CD4-positive, alpha-beta T cell treated with Interleukin-17A for 4 hours (primary cell): Measurements from ENCODE around the gene LAMC3.

ENCODE experiments used
- DNase-seq: peaks from one replicate; pipeline ENCODE4 v3.0.0-alpha.2; 2020; ENCODE audit warnings: mixed read lengths

The LAMC3 gene

DNA sequence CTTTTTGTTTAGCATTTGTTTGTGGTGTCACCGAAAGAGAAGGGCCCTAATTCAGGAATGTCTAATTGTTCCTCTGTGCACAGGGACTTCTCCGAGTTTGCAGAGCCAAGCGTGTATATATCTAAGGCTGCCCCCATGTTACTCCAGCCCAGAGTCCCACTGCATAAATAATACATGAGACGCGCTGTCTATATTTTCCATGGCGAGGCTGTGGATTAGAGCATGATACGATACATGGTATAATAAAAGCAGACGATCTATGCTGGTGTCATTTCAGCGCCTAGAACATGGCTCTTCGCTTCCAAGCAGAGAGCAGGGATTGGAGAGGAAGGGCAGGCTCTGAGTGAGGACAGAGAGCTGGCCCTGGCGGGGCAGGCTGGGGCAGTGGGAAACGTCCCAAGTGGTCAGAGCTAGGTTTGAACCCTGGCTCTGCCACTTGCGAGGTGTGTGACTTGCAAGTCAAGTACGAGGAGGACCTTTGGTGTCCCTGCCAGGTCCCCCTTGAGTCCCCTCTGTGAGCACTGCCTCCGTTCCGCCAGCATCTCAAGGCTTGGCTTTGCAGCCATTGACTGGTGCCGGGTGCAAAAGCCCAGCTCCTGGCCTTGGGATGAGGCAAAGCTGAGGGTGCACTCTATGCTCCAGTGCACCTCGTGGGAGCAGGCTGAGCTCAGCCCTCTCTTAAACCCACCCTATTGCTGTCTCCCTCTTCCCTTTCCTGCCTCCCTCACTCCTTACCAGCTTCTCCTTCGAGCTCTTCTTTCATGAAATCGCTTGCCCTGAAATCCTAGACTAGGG is 29.2 kb upstream of the LAMC3 start:
- DNase-seq, result no peak

GRCh38 chr9:130980526-130980925 is 28.4 kb upstream of the LAMC3 start:
- DNase-seq, result no peak

GRCh38 chr9:130981002-130981755 is 27.8 kb upstream of the LAMC3 start:
- no peak for DNase-seq

DNA sequence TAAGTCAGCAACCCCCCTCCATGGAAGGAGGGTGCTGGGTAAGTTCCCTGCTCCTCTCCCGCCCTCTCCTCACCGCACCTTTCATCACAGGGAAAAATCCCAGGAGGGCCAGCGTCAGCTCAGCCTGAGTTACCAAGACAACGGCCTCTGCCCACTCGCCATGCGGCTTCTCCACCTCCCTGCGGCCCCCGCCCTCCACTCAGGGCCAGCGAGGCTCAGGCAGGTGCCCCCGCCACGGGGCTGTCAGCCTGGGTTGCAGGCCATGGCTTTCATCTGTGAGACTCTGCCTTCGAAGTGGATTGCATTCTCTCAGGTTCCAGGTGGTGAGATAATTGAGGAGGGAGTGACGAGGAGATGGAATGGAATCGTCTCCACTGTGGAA is 27.2 kb upstream of the LAMC3 start:
- no peak for DNase-seq

DNA sequence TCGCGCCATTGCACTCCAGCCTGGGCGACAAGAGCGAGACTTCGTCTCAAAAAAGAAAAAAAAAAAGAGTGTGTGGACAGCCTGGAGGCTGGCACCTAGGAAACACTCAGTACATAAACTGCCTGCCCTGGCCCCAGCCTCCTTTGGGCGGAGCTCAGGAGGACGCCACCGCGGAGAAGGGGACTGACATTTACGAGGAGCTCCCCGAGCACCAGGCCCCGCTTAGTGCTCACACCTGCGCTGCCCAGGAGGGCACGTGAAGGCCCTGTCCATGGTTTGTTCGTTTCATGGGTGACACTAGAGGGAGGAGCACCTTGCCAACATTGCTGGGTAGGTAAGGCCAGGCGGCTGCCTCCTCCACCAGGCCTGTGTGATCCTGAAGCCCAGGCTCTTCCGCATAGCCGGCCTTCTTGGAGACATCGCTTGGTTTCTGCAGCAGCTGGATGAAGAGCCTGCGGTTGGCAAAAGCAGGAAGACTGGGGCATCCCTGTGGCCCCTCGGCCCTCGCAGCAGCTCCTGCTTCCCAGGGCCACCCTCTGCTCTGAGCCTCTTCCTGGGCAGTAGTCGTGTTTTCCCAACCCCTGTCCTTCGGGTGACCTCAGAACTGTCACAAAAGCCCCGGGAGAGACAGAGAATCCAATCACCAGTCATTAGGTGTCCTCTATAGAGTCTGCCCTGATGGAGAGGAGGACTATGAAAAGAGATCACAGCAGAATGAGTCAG is 26.2 kb upstream of the LAMC3 start:
- DNase-seq, result no peak

- DNase-seq, result no peak
Measured at GRCh38 chr9:130983359-130983670, 25.7 kb upstream of the LAMC3 start.

- no peak for DNase-seq
Measured at GRCh38 chr9:130983970-130984369, 25.0 kb upstream of the LAMC3 start.

DNA sequence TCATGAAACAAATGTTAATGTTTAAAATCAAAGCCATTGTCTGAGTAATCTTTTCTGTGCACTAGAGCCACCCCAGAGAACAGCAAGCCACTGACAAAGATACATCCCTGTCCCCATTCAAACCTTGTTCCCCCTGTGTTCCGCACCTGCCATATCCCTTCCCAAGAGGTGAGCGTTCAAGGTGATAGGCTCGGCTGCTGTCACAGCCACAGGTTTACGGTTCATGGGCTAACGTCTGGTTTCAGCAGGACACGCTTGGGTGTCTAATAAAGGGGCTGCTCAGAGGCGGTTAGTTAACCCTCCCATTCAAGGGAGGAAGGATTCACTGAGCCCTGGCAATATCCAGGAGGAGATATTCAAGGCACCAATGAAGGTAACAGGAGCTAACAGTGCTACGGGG is 24.5 kb upstream of the LAMC3 start:
- no peak for DNase-seq

DNA sequence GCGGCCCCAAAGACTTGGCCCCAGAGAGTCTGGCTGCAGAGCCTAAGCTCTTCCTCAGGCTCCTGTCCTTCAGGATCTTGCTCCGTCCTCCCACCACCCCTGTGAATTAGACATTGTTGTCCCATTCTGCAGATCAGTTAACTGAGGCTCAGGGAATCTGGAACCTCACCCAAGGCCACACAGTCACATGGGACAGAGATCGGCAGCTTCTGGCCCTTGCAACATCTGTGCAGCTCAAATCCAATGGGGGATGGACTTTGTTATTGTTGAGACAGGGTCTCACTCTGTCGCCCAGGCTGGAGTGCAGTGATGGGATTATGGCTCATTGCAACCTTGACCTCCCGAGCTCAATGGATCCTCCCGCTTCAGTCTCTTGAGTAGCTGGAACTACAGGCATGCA is 23.9 kb upstream of the LAMC3 start:
- no peak for DNase-seq

DNA sequence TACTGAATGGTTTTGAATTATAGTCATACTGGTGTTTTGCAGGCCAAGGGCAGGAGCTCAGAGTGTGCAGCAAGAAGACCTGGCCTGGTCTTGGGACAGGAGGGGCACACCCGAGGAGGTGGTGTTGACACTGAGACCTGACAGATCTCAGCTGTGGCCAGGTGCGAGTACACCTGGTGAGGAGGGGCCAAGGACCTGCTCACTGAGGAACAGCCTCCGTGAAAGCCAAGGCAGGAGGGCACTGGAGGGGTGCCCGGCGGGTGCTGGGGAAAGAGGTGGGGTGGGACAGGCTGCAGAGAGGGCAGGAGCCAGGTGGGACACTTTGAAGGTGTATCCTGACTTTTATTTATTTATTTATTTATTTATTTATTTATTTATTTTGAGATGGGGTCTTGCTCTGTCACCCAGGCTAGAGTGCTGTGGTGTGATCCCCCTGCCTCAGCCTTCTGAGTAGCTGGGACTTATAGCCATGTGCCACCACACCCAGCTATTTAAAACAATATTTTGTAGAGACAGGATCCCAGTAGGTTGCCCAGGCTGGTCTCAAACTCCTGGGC is 23.3 kb upstream of the LAMC3 start:
- no peak for DNase-seq

- no peak for DNase-seq
Measured at GRCh38 chr9:130986356-130986965, 22.5 kb upstream of the LAMC3 start.

DNA sequence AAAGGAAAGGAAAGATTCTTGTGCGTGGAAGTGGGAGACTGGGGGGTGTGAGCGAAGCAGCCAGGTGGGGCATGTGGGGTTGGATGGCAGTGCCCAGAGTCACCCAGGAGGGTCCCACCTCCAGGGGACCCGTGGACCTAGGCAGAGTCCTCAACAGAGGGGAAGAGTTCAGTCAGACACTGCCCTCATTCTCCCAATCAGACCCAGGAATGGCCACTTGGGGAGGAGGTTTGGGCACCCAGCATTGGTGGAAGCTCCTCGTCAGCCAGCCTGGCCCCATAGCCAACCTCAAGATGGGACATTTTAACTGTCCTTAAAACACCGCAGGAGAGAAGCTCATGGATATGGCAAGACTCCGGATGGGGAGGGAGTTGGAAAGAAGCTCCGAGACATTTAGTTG is 21.9 kb upstream of the LAMC3 start:
- DNase-seq, result no peak

DNA sequence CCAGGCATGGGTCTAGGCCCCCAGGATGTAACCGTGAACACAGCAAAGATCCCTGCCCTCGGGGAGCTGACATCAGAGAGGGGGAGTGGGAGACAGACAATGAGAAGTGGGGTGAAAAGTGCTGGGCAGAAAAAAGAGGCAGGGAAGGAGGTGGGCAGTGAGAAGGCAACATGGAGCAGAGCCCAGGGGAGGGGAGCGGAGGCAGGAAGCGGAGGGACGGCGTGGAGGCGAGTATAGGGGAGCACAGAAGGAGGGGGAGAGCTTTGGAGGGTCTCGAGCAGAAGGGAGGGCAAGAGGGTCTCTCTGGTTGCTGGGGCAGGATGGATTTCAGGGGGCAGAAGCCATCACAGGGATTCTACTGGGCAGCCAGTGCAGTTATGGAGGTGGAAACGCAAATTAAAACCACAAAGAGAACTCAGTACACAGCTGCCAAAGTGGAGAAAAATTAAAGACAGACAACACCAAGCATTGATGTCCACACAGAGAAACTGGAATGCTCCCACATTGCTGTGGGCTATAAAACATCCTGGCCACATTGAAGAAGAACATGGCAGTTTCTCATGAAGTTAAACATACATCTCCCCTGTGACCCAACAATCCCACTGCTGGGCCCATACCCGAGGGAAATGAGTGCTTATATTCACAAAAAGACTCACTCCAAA is 21.1 kb upstream of the LAMC3 start:
- no peak for DNase-seq

DNA sequence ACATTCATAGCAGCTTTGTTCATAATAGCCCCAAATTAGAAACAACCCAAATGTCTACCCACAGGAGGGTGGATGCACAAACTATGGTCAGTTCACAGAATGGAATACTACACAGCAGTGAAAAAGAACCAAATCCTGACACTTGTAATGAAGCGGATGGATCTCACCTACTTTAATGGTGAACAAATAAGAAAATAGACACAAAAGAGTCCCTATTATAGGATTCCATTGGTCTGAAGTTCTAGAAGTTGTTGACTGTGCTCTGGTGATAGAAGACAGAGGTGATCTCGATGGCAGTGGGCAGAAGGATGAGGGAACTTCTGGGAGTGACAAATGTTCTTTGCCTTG is 20.6 kb upstream of the LAMC3 start:
- no peak for DNase-seq

- no peak for DNase-seq
Measured at GRCh38 chr9:130988905-130989304, 20.1 kb upstream of the LAMC3 start.

GRCh38 chr9:130989391-130989790 is 19.6 kb upstream of the LAMC3 start:
- DNase-seq, result no peak

DNA sequence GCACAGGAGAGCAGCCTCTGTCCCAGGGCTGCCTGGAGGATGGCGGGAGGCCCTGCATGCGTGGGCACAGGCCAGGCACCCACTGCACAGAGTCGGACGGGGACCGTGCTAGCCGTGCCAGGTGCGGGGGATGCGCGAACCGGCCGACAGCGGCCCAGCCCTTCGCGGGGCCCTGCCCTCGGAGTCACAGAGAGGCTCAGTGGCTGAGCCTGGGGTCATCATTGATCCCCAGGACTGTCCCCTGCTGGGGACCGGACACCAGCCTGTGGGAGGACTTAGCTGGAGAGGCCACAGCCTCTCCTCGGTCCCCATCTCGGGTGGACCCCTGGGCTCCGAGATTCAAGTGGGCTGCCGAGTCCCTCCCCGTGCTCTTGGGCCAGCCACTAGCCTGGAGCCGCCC is 19.1 kb upstream of the LAMC3 start:
- no peak for DNase-seq

DNA sequence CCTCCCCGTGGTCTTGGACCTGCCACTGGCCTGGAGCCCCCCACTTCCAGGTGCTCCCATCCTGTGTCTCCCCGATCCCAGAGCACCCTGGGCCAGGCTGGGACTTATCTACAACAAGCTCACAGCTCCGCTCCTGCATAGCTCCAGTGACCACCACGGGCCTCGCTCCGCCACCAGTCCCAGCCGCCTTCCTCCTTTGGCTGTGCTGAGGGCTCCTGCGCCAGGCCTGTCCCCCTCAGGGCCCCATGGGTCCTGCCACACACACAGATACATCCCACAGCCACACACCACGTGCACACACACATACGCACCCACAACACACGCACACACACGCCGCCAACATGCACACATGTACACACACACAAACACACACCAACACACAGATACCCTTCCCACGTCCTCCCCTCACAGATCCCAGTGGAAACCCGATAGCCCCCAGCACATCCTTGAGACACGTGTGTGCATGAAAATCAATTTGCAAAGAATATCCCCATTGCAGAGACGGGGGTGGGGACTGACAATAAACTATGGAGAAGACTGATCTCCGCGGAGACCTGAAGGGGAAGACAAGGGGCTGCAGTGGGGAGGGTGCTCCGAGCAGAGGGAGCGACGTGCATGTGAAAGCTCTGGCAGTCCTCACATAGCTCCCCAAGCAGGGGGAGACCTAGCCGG is 18.5 kb upstream of the LAMC3 start:
- DNase-seq, result no peak

DNA sequence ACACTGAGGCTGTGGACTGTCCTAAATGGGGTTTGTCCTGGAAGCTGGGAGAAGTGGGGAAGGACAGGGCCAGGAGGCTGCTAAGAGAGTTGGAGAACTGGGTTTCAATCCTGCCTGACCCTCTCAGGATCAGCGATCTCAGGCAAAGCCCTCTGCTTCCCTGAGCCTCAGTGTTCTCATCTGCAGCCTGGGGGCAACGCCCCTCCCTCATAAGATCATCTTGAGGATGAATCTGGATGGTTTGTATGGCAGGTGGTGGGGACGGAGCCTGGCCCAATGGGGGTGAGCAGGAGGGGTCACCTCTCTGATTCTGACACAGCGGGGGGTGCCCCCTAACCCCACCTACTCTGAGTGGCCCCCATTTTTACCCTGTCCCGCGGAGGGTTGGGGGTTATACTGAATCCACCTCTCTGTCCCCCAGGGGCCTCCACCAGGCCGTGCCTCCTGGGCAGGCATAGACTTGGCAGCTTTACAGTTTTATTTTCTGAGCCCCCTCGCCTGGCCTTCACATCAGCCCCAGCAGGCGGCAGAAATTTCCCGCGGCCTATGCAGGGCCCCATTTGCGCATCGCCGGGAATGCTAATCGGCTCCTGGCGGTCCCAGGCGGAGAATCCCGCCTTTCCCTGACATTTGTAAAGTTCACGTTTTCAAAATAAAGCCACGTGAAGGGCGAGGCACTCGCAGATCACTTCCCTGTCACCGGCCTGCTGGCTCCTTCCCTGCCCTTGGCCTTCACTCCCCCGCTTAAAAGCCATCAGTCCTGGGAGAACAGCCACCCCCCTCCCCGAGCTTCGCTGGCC is 17.8 kb upstream of the LAMC3 start:
- no peak for DNase-seq

DNA sequence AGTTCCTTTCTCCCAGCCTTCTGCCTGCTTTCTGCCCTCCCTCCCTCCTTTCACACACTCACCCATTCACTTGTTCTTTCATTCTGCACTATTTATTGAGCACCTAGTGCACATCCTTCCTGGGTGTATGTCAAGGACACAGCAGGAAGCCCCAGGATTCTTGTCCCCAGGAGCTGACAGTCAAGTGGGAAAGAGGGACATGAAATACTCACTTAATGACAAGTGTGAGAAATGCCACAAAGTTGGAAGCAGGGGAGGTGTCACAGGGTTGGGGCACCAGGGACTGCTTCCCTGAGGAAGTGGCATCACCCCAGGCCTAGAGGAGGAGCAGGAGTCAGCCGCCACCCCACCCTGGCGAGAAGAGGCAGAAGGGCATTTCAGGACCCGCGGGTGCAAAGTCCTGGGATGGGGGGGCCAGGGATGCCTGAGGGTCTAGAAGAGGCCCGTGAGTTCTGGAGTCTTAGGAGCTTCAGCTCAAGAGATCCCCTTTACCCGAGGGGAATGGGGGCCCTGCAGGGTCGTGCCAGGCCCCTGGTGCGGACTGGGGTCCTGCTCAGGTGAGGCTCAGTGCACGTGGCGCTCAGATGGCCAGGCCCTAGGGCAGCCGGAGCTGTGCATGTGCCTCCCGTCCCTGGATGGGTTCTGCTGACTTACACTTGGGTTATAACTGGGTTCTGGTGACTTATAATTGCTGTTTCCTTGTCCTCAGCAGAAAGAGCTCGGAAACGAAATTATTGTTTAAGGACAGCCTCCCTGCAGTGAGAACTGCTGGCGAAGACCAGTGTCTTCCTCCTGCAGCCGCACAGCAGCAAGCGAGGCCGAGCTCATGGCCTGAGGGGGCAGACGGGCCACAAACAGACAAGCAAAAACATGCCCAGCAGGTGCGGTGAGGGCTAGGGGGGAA is 16.9 kb upstream of the LAMC3 start:
- DNase-seq, result no peak
